Adrenal gland (tissue), 12 donors: ENCODE results near the gene OMG. TPM values are rescaled to one million over a fixed set of nuclear protein-coding genes. Genes with fewer than 3 reads are reported as not detected.

ENCODE experiments used
- DNase-seq, 7 donors: peaks; one replicate each; pipeline ENCODE4 v3.0.0-alpha.2; 2019 to 2020
- H3K27ac ChIP-seq, 5 donors: fragments of 200-600 bp; sonication (generic) in 4 of 5; 1 replicate in 3 of 5; 2 replicates in 2 of 5; pipeline versions ENCODE4 v1.5.1 to v1.8.0; 2016 to 2020; ENCODE audit warnings: mild to moderate bottlenecking in 1 of 5
- H3K27me3 ChIP-seq: fragments of 200-600 bp; 2 replicates; pipeline ENCODE4 v1.8.0; 2021
- H3K36me3 ChIP-seq, 2 donors: fragments of 200-600 bp; replicated peaks in 1 of 2; 1 replicate in 1 of 2; 2 replicates in 1 of 2; pipeline versions ENCODE4 v1.5.1 to v1.8.0; 2018 to 2022
- H3K4me1 ChIP-seq, 2 donors: fragments of 200-600 bp; replicated peaks in 1 of 2; 1 replicate in 1 of 2; 2 replicates in 1 of 2; pipeline versions ENCODE4 v1.5.1 to v1.8.0; 2018 to 2021
- H3K4me3 ChIP-seq, 4 donors: fragments of 200-600 bp; sonication (generic) in 3 of 4; one replicate each; pipeline ENCODE4 v1.5.1; 2016 to 2018
- H3K9me3 ChIP-seq, 3 donors: fragments of 200-600 bp; sonication (generic) in 1 of 3; replicated peaks in 1 of 3; 1 replicate in 2 of 3; 2 replicates in 1 of 3; pipeline versions ENCODE4 v1.5.1 to v1.8.0; 2016 to 2021
- POLR2A ChIP-seq, 2 donors: fragments of 450-650 bp; IDR thresholded peaks; one replicate each; pipeline ENCODE4 v1.6.1; 2017; ENCODE audit warnings: antibody characterized with exemption in 2 of 2, mild to moderate bottlenecking in 2 of 2, moderate library complexity in 1 of 2
- WGBS, 4 donors: extraction: QIAGEN DNeasy Blood & Tissue Kit in 2 of 4; methylation state at CpG; one replicate each; pipeline versions ENCODE4 v1.1.5 to v1.1.7; 2013 to 2017; 5-methylcytosine and 5-hydroxymethylcytosine counted together
- intact Hi-C, 2 donors: fragments of 100-400 bp; cut with DNase I; formaldehyde crosslinking; loops; one replicate each; pipeline versions ENCODE4 v1.14.1 to v1.15.0; 2022 to 2023
- polyA plus RNA-seq, 3 donors: library from polyadenylated mRNA; stranded (reverse); fragments of 200-250 nt in 2 of 3; fragments of 350-450 nt in 1 of 3; fragmentation: Illumina TruSeq in 1 of 3; extraction: RNeasy Lipid Tissue Mini Kit (QIAGEN cat#74804) in 1 of 3; gene quantifications; one replicate each; pipeline ENCODE4 v1.2.3, GENCODE V29; 2013 to 2014
- total RNA-seq, 9 donors: library from RNA; depleted of rRNA in 4 of 9; stranded (reverse); fragments of >200 nt in 4 of 9; fragments of 120-200 nt in 1 of 9; fragmentation: NEBNext Ultra II Directional in 1 of 9; extraction: Animal tissue kit (Norgen Biotek cat#: 25700) in 1 of 9; gene quantifications; one replicate each; pipeline versions ENCODE4 v1.1.0 to v1.2.4, GENCODE V29; 2013 to 2023
- TF ChIP-seq, protein P1 (sequence below), 6 experiments: fragments of 450-650 bp in 4 of 6; fragments of 200-600 bp in 2 of 6; sonication (generic) in 1 of 6; IDR thresholded peaks; 1 replicate in 5 of 6; 2 replicates in 1 of 6; pipeline versions ENCODE4 v1.5.1 to v1.8.0; 2016 to 2021; ENCODE audit warnings: antibody characterized with exemption in 6 of 6, mild to moderate bottlenecking in 2 of 6, moderate library complexity in 1 of 6
- donor health status: healthy with polysubstance abuse.
- donor health status: Bipolar disorder and iron deficiency.
- donor health status: DM: yes; HTN: yes; CAD: no.
- donor health status: DM: no; HTN: no; CAD: no.
- donor health status: DM: no; HTN: no; CAD: no.
- donor health status: DM: yes; HTN: yes; CAD: no.

Gene OMG
- total and polyA plus RNA-seq, 12 donors = 0.20 to 0.54 (median 0.48) TPM; not detected in 7

- H3K27me3 ChIP-seq = no peaks in the 10 kb centered on the region
- intact Hi-C loops = no loop called here
- WGBS, 4 donors = 73 to 87% (median 80%) methylated on average over 1 of the region's 1 CpG
- TF ChIP-seq, protein P1, sequence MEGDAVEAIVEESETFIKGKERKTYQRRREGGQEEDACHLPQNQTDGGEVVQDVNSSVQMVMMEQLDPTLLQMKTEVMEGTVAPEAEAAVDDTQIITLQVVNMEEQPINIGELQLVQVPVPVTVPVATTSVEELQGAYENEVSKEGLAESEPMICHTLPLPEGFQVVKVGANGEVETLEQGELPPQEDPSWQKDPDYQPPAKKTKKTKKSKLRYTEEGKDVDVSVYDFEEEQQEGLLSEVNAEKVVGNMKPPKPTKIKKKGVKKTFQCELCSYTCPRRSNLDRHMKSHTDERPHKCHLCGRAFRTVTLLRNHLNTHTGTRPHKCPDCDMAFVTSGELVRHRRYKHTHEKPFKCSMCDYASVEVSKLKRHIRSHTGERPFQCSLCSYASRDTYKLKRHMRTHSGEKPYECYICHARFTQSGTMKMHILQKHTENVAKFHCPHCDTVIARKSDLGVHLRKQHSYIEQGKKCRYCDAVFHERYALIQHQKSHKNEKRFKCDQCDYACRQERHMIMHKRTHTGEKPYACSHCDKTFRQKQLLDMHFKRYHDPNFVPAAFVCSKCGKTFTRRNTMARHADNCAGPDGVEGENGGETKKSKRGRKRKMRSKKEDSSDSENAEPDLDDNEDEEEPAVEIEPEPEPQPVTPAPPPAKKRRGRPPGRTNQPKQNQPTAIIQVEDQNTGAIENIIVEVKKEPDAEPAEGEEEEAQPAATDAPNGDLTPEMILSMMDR (IDR thresholded peaks at IDR 0.05) = no peak
- no peak for TF ChIP-seq POLR2A (IDR thresholded peaks at IDR 0.05)
- no peaks in the 10 kb centered on the region for H3K4me1 ChIP-seq
- DNase-seq = no peak
- H3K36me3 ChIP-seq = peaks cover 0 to 15% of the 10 kb centered on the region in 2 donors
- no peak overlapping the region for H3K27ac ChIP-seq
- H3K9me3 ChIP-seq = no peaks in the 10 kb centered on the region
- no peak overlapping the region for H3K4me3 ChIP-seq
These were observed 35.4 kb downstream of the OMG start for GRCh38 chr17:31261601-31262000.

GRCh38 chr17:31260151-31260550, 36.9 kb downstream of the OMG start:
- no peak for DNase-seq
- TF ChIP-seq POLR2A (IDR thresholded peaks at IDR 0.05) = no peak
- TF ChIP-seq, protein P1 (IDR thresholded peaks at IDR 0.05) = no peak
- Histone ChIP-seq H3K4me3 (no peak overlapping the region), H3K4me1 (no peaks in the 10 kb centered on the region), H3K27me3 (no peaks in the 10 kb centered on the region), H3K9me3 (no peaks in the 10 kb centered on the region), H3K27ac (no peak overlapping the region), H3K36me3 (peaks cover 0 to 6% of the 10 kb centered on the region in 2 donors)
- intact Hi-C loops = no loop called here
- 89 to 94% (median 91%) methylated on average over 3 of the region's 3 CpGs for WGBS, 4 donors

DNA sequence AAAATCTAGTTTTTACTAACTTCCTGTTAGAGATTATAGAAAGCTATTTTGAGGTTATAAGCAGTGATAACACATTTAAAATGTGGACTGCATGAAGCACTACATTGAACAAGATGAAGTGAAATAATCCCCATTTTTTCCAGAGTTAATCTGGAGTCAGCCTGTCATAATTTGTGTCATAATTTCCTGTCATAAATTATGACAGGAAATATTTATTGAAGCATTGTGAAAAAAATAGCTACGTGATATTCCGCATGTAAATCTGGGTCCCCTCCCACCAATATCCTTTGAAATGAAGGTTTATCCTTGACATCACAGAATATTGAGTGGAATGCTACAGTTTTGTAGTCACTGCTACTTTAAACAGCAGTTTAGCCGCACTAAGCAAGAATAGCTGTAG, 40.1 kb downstream of the OMG start:
- Histone ChIP-seq H3K9me3 (no peaks in the 10 kb centered on the region), H3K36me3 (no peaks in the 10 kb centered on the region), H3K27ac (no peak overlapping the region), H3K4me1 (peaks cover 0 to 17% of the 10 kb centered on the region in 2 donors), H3K27me3 (no peaks in the 10 kb centered on the region), H3K4me3 (no peak overlapping the region)
- no peak for DNase-seq
- 54 to 64% (median 58%) methylated on average over 3 of the region's 3 CpGs for WGBS, 4 donors
- intact Hi-C loops = no loop called here
- TF ChIP-seq, protein P1 (IDR thresholded peaks at IDR 0.05) = no peak
- TF ChIP-seq POLR2A (IDR thresholded peaks at IDR 0.05) = no peak

- intact Hi-C loops = no loop called here
- TF ChIP-seq POLR2A (IDR thresholded peaks at IDR 0.05) = no peak
- TF ChIP-seq, protein P1 (IDR thresholded peaks at IDR 0.05) = no peak
- Histone ChIP-seq H3K9me3 (no peaks in the 10 kb centered on the region), H3K4me3 (no peak overlapping the region), H3K27ac (no peak overlapping the region), H3K4me1 (peaks cover 3 to 27% of the 10 kb centered on the region in 2 donors), H3K27me3 (no peaks in the 10 kb centered on the region), H3K36me3 (no peaks in the 10 kb centered on the region)
- DNase-seq = no peak
- 93 to 96% (median 95%) methylated on average over 2 of the region's 2 CpGs for WGBS, 4 donors
These were observed 42.4 kb downstream of the OMG start for GRCh38 chr17:31254654-31255053.
